ENCODE measurements around the gene GJB1. TPM values are rescaled to one million over a fixed set of nuclear protein-coding genes. Genes with fewer than 3 reads are reported as not detected.

The GJB1 gene
- total and polyA plus RNA-seq, 2 donors (not counting 1 experiment from before 2014, with no cell fraction given) = not detected

DNA sequence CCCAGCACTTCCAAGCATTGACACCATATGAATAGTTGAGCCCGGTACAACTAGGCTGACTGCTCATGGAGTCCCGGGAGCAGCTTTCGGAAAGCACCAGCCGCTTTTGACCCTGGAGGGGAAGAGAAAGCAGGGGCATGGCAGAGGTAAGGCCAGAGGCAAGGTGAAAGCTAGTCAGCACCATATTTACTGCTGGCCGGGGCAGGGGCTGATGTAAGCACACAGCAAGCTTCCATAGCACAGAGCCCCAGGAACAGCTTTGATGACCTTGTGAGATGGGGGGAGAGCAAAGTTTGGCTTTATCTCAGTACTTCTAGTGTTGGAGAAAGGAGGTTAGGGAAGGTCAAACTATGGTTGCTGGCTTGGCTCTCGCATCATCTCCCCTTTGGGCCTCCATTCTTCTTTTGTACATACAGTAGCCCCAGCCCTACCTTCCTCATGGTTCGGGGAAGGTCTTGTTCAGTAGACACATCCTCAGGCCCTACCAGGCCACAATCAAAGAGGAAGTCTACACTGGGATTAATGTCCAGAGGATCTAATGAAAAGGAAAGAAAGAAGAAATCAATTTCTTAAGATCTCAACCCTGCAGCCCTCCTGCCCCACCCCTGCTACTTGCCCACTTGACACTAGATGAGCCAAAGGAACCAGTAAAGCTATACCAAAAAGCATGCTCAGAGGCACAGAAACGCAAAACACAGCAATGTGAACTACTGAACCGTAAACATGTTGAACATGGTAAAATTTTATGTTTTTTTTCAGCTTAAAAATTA, 21.5 kb downstream of the GJB1 start:
- no peak overlapping the region for H3K27ac ChIP-seq (ENCODE audit: low read length in 2 of 2)
- H3K4me1 ChIP-seq (ENCODE audit: control insufficient read depth in 2 of 2, insufficient read depth in 2 of 2, low read length in 2 of 2) = no peaks in the 10 kb centered on the region
- no peaks in the 10 kb centered on the region for H3K79me2 ChIP-seq (ENCODE audit: control insufficient read depth, insufficient read depth, low read length)
- no peaks in the 10 kb centered on the region for H3K9me3 ChIP-seq (ENCODE audit: control extremely low read depth in 1 of 3, control insufficient read depth in 2 of 3, insufficient read depth in 1 of 3, low read length in 2 of 3)
- H2AFZ ChIP-seq (ENCODE audit: insufficient read depth, low read depth, low read length, poor library complexity, severe bottlenecking) = no peak overlapping the region
- H3K4me2 ChIP-seq (replicated peaks; ENCODE audit: low read depth, low read length, poor library complexity, severe bottlenecking) = no peak overlapping the region
- intact Hi-C loops (cut with micrococcal nuclease) = no loop called here
- POLR2A ChIA-PET = no interaction called here
- CTCF ChIA-PET = no interaction called here
- no peak for TF ChIP-seq EZH2 (IDR thresholded peaks at IDR 0.05; ENCODE audit: borderline replicate concordance, insufficient read depth, low read depth, low read length, poor library complexity, severe bottlenecking)
- TF ChIP-seq, protein P1, sequence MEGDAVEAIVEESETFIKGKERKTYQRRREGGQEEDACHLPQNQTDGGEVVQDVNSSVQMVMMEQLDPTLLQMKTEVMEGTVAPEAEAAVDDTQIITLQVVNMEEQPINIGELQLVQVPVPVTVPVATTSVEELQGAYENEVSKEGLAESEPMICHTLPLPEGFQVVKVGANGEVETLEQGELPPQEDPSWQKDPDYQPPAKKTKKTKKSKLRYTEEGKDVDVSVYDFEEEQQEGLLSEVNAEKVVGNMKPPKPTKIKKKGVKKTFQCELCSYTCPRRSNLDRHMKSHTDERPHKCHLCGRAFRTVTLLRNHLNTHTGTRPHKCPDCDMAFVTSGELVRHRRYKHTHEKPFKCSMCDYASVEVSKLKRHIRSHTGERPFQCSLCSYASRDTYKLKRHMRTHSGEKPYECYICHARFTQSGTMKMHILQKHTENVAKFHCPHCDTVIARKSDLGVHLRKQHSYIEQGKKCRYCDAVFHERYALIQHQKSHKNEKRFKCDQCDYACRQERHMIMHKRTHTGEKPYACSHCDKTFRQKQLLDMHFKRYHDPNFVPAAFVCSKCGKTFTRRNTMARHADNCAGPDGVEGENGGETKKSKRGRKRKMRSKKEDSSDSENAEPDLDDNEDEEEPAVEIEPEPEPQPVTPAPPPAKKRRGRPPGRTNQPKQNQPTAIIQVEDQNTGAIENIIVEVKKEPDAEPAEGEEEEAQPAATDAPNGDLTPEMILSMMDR (IDR thresholded peaks at IDR 0.05) = no peak
- no peaks in the 10 kb centered on the region for H4K20me1 ChIP-seq (ENCODE audit: control insufficient read depth, insufficient read depth, low read length, poor library complexity, severe bottlenecking)
- Mint-ChIP-seq H3K27ac (no peak overlapping the region), H3K4me1 (no peaks in the 10 kb centered on the region), H3K9me3 (ENCODE audit: insufficient read depth) (no peaks in the 10 kb centered on the region), H3K27me3 (no peaks in the 10 kb centered on the region), H3K4me3 (no peak overlapping the region)
- DNase-seq (no peak), ATAC-seq (ENCODE audit: low read depth) (no peak)
- WGBS (ENCODE audit: insufficient coverage) = 100% methylated on average over 1 of the region's 9 CpGs
- H3K27me3 ChIP-seq (replicated peaks in 1 of 4; ENCODE audit: control extremely low read depth in 1 of 4, control insufficient read depth in 3 of 4, insufficient read depth in 4 of 4, low read length in 3 of 4) = no peaks in the 10 kb centered on the region
- peaks cover 3 to 45% of the 10 kb centered on the region in 2 experiments for H3K36me3 ChIP-seq (replicated peaks in 1 of 2; ENCODE audit: control extremely low read depth in 1 of 2, control insufficient read depth in 1 of 2, extremely low read depth in 1 of 2, insufficient read depth in 2 of 2, low read length in 1 of 2)
- no peak overlapping the region for H3K4me3 ChIP-seq (ENCODE audit: control extremely low read depth in 1 of 5, extremely low read depth in 1 of 5, insufficient read depth in 1 of 5, low read depth in 2 of 5, low read length in 4 of 5)
- no peak overlapping the region for H3K9ac ChIP-seq (ENCODE audit: low read length)

DNA sequence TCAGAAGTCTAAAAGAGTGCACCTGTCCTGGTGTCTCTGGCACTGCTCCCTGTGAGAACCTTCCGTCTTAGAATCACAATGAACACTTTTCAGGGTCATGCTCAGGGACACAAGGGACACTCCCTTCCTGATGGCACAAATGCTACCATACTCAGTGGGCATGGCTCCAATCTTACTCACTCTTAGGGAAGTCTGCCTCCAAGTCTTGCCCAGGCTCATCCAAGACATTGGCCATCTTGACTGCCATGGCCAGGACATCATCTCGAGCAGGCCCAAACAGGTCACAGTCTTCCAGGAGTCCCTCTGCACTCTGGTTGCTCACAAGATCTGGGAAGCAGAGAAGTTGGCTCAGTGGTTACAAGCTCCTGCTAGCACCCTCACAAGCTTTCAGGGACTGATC, 22.1 kb downstream of the GJB1 start:
- Histone ChIP-seq H3K4me1 (ENCODE audit: control insufficient read depth in 2 of 2, insufficient read depth in 2 of 2, low read length in 2 of 2) (no peaks in the 10 kb centered on the region), H2AFZ (ENCODE audit: insufficient read depth, low read depth, low read length, poor library complexity, severe bottlenecking) (no peak overlapping the region), H3K27me3 (replicated peaks in 1 of 4; ENCODE audit: control extremely low read depth in 1 of 4, control insufficient read depth in 3 of 4, insufficient read depth in 4 of 4, low read length in 3 of 4) (no peaks in the 10 kb centered on the region), H3K79me2 (ENCODE audit: control insufficient read depth, insufficient read depth, low read length) (no peaks in the 10 kb centered on the region), H3K4me2 (replicated peaks; ENCODE audit: low read depth, low read length, poor library complexity, severe bottlenecking) (no peak overlapping the region), H3K4me3 (ENCODE audit: control extremely low read depth in 1 of 5, extremely low read depth in 1 of 5, insufficient read depth in 1 of 5, low read depth in 2 of 5, low read length in 4 of 5) (no peak overlapping the region), H3K36me3 (replicated peaks in 1 of 2; ENCODE audit: control extremely low read depth in 1 of 2, control insufficient read depth in 1 of 2, extremely low read depth in 1 of 2, insufficient read depth in 2 of 2, low read length in 1 of 2) (peaks cover 2 to 48% of the 10 kb centered on the region in 2 experiments), H4K20me1 (ENCODE audit: control insufficient read depth, insufficient read depth, low read length, poor library complexity, severe bottlenecking) (no peaks in the 10 kb centered on the region), H3K27ac (ENCODE audit: low read length in 2 of 2) (no peak overlapping the region), H3K9ac (ENCODE audit: low read length) (no peak overlapping the region), H3K9me3 (ENCODE audit: control extremely low read depth in 1 of 3, control insufficient read depth in 2 of 3, insufficient read depth in 1 of 3, low read length in 2 of 3) (no peaks in the 10 kb centered on the region)
- DNase-seq = no peak
- no peak for TF ChIP-seq EZH2 (IDR thresholded peaks at IDR 0.05; ENCODE audit: borderline replicate concordance, insufficient read depth, low read depth, low read length, poor library complexity, severe bottlenecking)
- TF ChIP-seq, protein P1 (IDR thresholded peaks at IDR 0.05) = no peak
- CTCF ChIA-PET = no interaction called here
- no peak for ATAC-seq (ENCODE audit: low read depth)
- no peaks in the 10 kb centered on the region for H3K4me1 Mint-ChIP-seq
- WGBS (ENCODE audit: insufficient coverage) = 100% methylated on average over 1 of the region's 2 CpGs
- H3K9me3 Mint-ChIP-seq (ENCODE audit: insufficient read depth) = no peaks in the 10 kb centered on the region
- intact Hi-C loops (cut with micrococcal nuclease) = no loop called here
- H3K27ac Mint-ChIP-seq = no peak overlapping the region
- POLR2A ChIA-PET = no interaction called here
- no peak overlapping the region for H3K4me3 Mint-ChIP-seq
- no peaks in the 10 kb centered on the region for H3K27me3 Mint-ChIP-seq
